GM23338 (cell line): ENCODE measurements around the gene PCDHGB1. TPM values are rescaled to one million over a fixed set of nuclear protein-coding genes. Genes with fewer than 3 reads are reported as not detected.

Source experiments
- ATAC-seq: fragments of 200-7000 bp; cut with Tn5 transposase; 3 replicates; pipeline ENCODE4 v1.9.1; 2020
- DNase-seq: peaks from one replicate; pipeline ENCODE4 v3.0.0-alpha.2; 2015; ENCODE audit warnings: low spot score
- H2AFZ ChIP-seq: fragments of 200-600 bp; sonication (generic); 2 replicates; pipeline ENCODE4 v1.8.0; 2016; ENCODE audit warnings: antibody characterized with exemption, mild to moderate bottlenecking, moderate library complexity
- H3F3A ChIP-seq: fragments of 200-600 bp; sonication (generic); replicated peaks from 2 replicates; pipeline ENCODE4 v1.8.0; 2017; ENCODE audit warnings: antibody characterized with exemption, mixed run types, low read depth
- H3K27ac ChIP-seq: fragments of 200-600 bp; sonication (generic); 2 replicates; pipeline ENCODE4 v1.6.1; 2016; ENCODE audit warnings: low read depth
- H3K27me3 ChIP-seq: fragments of 200-600 bp; sonication (generic); 2 replicates; pipeline ENCODE4 v1.8.0; 2016; ENCODE audit warnings: mild to moderate bottlenecking, mixed run types, moderate library complexity; ENCODE audit not compliant: insufficient read depth
- H3K36me3 ChIP-seq: fragments of 200-600 bp; sonication (generic); 2 replicates; pipeline ENCODE4 v1.8.0; 2016; ENCODE audit warnings: mild to moderate bottlenecking; ENCODE audit not compliant: insufficient read depth
- H3K4me1 ChIP-seq: fragments of 200-600 bp; sonication (generic); 2 replicates; pipeline ENCODE4 v1.8.0; 2016; ENCODE audit warnings: mild to moderate bottlenecking, moderate library complexity; ENCODE audit not compliant: insufficient read depth
- H3K4me2 ChIP-seq: fragments of 200-600 bp; sonication (generic); 2 replicates; pipeline ENCODE4 v1.7.1; 2017; ENCODE audit warnings: mixed run types
- H3K4me3 ChIP-seq: fragments of 200-600 bp; sonication (generic); 2 replicates; pipeline ENCODE4 v1.6.1; 2016; ENCODE audit warnings: mixed run types
- H3K79me2 ChIP-seq: fragments of 200-600 bp; sonication (generic); replicated peaks from 2 replicates; pipeline ENCODE4 v1.8.0; 2017; ENCODE audit warnings: mild to moderate bottlenecking; ENCODE audit not compliant: insufficient read depth
- H3K9me2 ChIP-seq: fragments of 200-600 bp; sonication (generic); 2 replicates; pipeline ENCODE4 v1.8.0; 2017; ENCODE audit not compliant: insufficient read depth
- H4K20me1 ChIP-seq: fragments of 200-600 bp; sonication (generic); replicated peaks from 2 replicates; pipeline ENCODE4 v1.8.0; 2017; ENCODE audit warnings: mild to moderate bottlenecking; ENCODE audit not compliant: insufficient read depth
- H3K27ac Mint-ChIP-seq: 2 replicates; pipeline ENCODE4 v1.8.0; 2020; ENCODE audit warnings: inconsistent platforms, mild to moderate bottlenecking, moderate library complexity, mixed read lengths
- H3K27me3 Mint-ChIP-seq: 3 replicates; pipeline ENCODE4 v1.8.0; 2022; ENCODE audit warnings: low read depth, mild to moderate bottlenecking, moderate library complexity, mixed read lengths, inconsistent platforms; ENCODE audit not compliant: insufficient read depth, poor library complexity
- H3K36me3 Mint-ChIP-seq: 3 replicates; pipeline ENCODE4 v1.8.0; 2021; ENCODE audit warnings: low read depth, mild to moderate bottlenecking, inconsistent platforms, moderate library complexity, mixed read lengths
- H3K4me1 Mint-ChIP-seq: 3 replicates; pipeline ENCODE4 v1.8.0; 2020; ENCODE audit warnings: mild to moderate bottlenecking, inconsistent platforms, mixed read lengths
- H3K4me3 Mint-ChIP-seq: 3 replicates; pipeline ENCODE4 v1.8.0; 2021; ENCODE audit warnings: moderate library complexity, mild to moderate bottlenecking, inconsistent platforms, mixed read lengths
- H3K9me3 Mint-ChIP-seq: 3 replicates; pipeline ENCODE4 v1.8.0; 2020; ENCODE audit warnings: moderate library complexity, mild to moderate bottlenecking, inconsistent platforms, mixed read lengths
- CTCF ChIP-seq, 2 experiments: fragments of 200-600 bp in 1 of 2; sonication (generic) in 1 of 2; conservative IDR thresholded peaks; 2 replicates each; pipeline versions ENCODE4 v1.5.1 to v1.6.1; 2016 to 2017; ENCODE audit warnings: antibody characterized with exemption in 2 of 2, low read depth in 2 of 2, mild to moderate bottlenecking in 2 of 2, moderate library complexity in 1 of 2
- ETS1 ChIP-seq: IDR thresholded peaks from 2 replicates; pipeline ENCODE4 v1.6.1; 2016; ENCODE audit warnings: antibody characterized with exemption
- EZH2 ChIP-seq: fragments of 200-600 bp; sonication (generic); IDR thresholded peaks from one replicate; pipeline ENCODE4 v1.8.0; 2017; ENCODE audit warnings: antibody characterized with exemption, mild to moderate bottlenecking, low read depth; ENCODE audit not compliant: unreplicated experiment
- EZH2phosphoT487 ChIP-seq: fragments of 200-600 bp; sonication (generic); IDR thresholded peaks from one replicate; pipeline ENCODE4 v1.8.1; 2018; ENCODE audit warnings: antibody characterized with exemption; ENCODE audit not compliant: unreplicated experiment
- JUNB ChIP-seq: IDR thresholded peaks from one replicate; pipeline ENCODE4 v1.6.1; 2016; ENCODE audit warnings: antibody characterized with exemption; ENCODE audit not compliant: unreplicated experiment
- POLR2AphosphoS5 ChIP-seq: IDR thresholded peaks from 2 replicates; pipeline ENCODE4 v1.6.1; 2016; ENCODE audit warnings: antibody characterized with exemption, low read depth
- REST ChIP-seq: IDR thresholded peaks from one replicate; pipeline ENCODE4 v1.6.1; 2018; ENCODE audit warnings: antibody characterized with exemption; ENCODE audit not compliant: unreplicated experiment
- ZNF114 ChIP-seq: fragments of 250-450 bp; sonication (Bioruptor Pico); IDR thresholded peaks from 2 replicates; pipeline ENCODE4 v1.5.0; 2020; ENCODE audit warnings: mild to moderate bottlenecking, moderate library complexity
- ZNF331 ChIP-seq: fragments of 250-450 bp; sonication (Bioruptor Pico); IDR thresholded peaks from 2 replicates; pipeline ENCODE4 v1.5.0; 2020; ENCODE audit warnings: low read depth, mild to moderate bottlenecking, moderate library complexity
- polyA plus RNA-seq: library from polyadenylated mRNA; unstranded; fragments of >200 nt; fragmentation: Nextera tagmentation; extraction: Ambion mirVana; gene quantifications from 2 replicates; pipeline ENCODE4 v1.2.1, GENCODE V29; 2016
- total RNA-seq: library from RNA; depleted of rRNA; stranded (reverse); fragments of >200 nt; shearing (Covaris generic); gene quantifications from 2 replicates; pipeline ENCODE4 v1.2.3, GENCODE V29; 2014

PCDHGB1 gene
- total and polyA plus RNA-seq, 2 experiments from 2014 or later = 0.74 to 9.1 TPM

GRCh38 chr5:141366016-141366896 lies 16.4 kb downstream of the PCDHGB1 start:
- no peak overlapping the region for H3K4me3 Mint-ChIP-seq
- peaks cover 69% of the 10 kb centered on the region for H3K9me3 Mint-ChIP-seq
- peaks cover 9% of the 10 kb centered on the region for H3K4me1 Mint-ChIP-seq
- Histone ChIP-seq H3K4me3 (no peak overlapping the region), H3K4me2 (no peak overlapping the region), H3K27ac (no peak overlapping the region), H3K36me3 (peaks cover 4% of the 10 kb centered on the region; the same call in 1 of the 2 replicates), H3F3A (no peaks in the 10 kb centered on the region), H3K27me3 (no peaks in the 10 kb centered on the region), H2AFZ (no peak overlapping the region), H3K9me2 (no peaks in the 10 kb centered on the region), H3K4me1 (peaks cover 17% of the 10 kb centered on the region; the same call in 1 of the 2 replicates), H3K79me2 (no peaks in the 10 kb centered on the region), H4K20me1 (no peaks in the 10 kb centered on the region)
- H3K36me3 Mint-ChIP-seq = peaks cover 61% of the 10 kb centered on the region
- DNase-seq (no peak), ATAC-seq (no peak)
- TF ChIP-seq EZH2phosphoT487 = no peak
- TF ChIP-seq ETS1 = no peak
- no peak for TF ChIP-seq EZH2
- no peak for TF ChIP-seq ZNF114 (CRISPR knock-in tag)
- no peak for TF ChIP-seq REST
- TF ChIP-seq ZNF331 (CRISPR knock-in tag) = no peak
- TF ChIP-seq JUNB = no peak
- no peak for TF ChIP-seq POLR2AphosphoS5
- no peak for TF ChIP-seq CTCF (conservative IDR thresholded peaks at IDR 0.05; ENCODE audit: low read depth in 2 of 2)
- H3K27me3 Mint-ChIP-seq = peaks cover 9% of the 10 kb centered on the region
- H3K27ac Mint-ChIP-seq = no peak overlapping the region
